OCI-LY3 (cell line): Measurements from ENCODE around the gene MIGA2.

ENCODE experiments used
- EZH2phosphoT487 ChIP-seq: fragments of 200-600 bp; shearing (Covaris generic); IDR thresholded peaks from 2 replicates; pipeline ENCODE4 v1.6.1; 2018; ENCODE audit warnings: antibody characterized with exemption, mixed run types, low read depth
- TF ChIP-seq, protein P1 (sequence below): fragments of 200-600, 300-600 bp; sonication (generic); IDR thresholded peaks from 2 replicates; pipeline ENCODE4 v1.5.1; 2014; ENCODE audit warnings: antibody characterized with exemption, low read length, low read depth

DNA sequence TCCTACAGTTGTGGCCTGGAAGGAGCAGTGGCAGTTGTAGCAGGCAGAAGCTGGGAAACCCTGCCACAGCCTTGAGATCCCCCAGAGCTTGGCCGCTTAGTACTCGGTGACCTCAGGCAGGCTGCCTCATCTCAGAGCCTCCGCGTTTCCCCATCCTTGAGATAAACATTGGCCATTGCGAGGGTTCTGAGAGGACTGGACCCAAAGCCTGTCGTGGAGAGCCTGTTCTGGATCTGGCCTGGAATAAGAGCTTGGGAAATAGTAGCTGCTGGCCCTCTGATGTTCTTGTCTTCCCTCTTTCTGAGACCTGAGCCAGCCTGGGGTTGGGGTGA, 1.3 kb downstream of the MIGA2 start:
- TF ChIP-seq, protein P1, sequence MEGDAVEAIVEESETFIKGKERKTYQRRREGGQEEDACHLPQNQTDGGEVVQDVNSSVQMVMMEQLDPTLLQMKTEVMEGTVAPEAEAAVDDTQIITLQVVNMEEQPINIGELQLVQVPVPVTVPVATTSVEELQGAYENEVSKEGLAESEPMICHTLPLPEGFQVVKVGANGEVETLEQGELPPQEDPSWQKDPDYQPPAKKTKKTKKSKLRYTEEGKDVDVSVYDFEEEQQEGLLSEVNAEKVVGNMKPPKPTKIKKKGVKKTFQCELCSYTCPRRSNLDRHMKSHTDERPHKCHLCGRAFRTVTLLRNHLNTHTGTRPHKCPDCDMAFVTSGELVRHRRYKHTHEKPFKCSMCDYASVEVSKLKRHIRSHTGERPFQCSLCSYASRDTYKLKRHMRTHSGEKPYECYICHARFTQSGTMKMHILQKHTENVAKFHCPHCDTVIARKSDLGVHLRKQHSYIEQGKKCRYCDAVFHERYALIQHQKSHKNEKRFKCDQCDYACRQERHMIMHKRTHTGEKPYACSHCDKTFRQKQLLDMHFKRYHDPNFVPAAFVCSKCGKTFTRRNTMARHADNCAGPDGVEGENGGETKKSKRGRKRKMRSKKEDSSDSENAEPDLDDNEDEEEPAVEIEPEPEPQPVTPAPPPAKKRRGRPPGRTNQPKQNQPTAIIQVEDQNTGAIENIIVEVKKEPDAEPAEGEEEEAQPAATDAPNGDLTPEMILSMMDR = no peak
- no peak for TF ChIP-seq EZH2phosphoT487
